Measurements from ENCODE around the gene TTBK2.

DNA sequence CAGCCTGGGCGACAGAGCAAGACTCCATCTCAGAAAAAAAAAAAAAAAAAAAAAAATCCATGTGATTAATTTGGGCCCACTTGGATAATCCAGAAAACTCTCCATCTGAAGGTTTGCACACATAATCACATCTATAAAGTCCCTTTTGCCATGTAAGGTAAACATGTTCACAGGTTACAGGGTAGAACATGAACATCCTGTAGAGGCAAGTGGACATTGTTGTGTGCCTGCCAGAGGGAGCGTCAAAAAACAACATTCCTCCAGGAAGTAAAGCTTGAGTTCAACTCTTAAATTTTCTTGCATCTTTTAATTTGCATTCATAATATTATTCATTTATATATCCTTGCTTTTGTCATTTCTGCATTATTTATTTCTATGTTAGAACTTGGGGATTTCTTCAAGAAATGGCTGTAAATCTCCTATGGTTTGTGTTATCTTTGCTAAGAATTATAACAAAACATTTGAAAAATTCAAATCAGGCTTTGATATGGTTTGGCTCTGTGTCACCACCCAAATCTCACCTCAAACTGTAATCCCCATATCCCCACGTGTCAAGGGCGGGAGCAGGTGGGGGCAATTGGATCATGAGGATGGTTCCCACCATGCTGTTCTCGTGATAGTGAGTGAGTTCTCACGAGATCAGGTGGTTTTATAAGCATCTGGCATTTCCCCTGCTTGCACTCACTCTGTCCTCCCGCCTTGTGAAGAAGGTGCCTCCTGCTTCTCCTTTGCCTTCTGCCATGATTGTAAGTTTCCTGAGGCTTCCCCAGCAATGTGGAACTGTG is 11.3 kb upstream of the TTBK2 start:
- TF ChIP-seq, protein P1, sequence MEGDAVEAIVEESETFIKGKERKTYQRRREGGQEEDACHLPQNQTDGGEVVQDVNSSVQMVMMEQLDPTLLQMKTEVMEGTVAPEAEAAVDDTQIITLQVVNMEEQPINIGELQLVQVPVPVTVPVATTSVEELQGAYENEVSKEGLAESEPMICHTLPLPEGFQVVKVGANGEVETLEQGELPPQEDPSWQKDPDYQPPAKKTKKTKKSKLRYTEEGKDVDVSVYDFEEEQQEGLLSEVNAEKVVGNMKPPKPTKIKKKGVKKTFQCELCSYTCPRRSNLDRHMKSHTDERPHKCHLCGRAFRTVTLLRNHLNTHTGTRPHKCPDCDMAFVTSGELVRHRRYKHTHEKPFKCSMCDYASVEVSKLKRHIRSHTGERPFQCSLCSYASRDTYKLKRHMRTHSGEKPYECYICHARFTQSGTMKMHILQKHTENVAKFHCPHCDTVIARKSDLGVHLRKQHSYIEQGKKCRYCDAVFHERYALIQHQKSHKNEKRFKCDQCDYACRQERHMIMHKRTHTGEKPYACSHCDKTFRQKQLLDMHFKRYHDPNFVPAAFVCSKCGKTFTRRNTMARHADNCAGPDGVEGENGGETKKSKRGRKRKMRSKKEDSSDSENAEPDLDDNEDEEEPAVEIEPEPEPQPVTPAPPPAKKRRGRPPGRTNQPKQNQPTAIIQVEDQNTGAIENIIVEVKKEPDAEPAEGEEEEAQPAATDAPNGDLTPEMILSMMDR (IDR thresholded peaks at IDR 0.05; ENCODE audit: extremely low read depth in 1 of 2, insufficient read depth in 1 of 2, low read depth in 1 of 2, low read length in 2 of 2) = no peak
- TF ChIP-seq MYC (IDR thresholded peaks at IDR 0.05; ENCODE audit: low read depth, low read length) (no peak), EZH2 (IDR thresholded peaks at IDR 0.05; ENCODE audit: borderline replicate concordance, low read depth, low read length, severe bottlenecking) (no peak)
